Measurements from ENCODE around the gene GPRC5C. TPM values are rescaled to one million over a fixed set of nuclear protein-coding genes. Genes with fewer than 3 reads are reported as not detected.

The GPRC5C gene
- total RNA-seq, 2 experiments from 2014 or later, result 0.32 TPM; not detected in 1

- Mint-ChIP-seq H3K27ac (no peak overlapping the region), H3K4me1 (ENCODE audit: low read depth) (peaks cover 8% of the 10 kb centered on the region), H3K4me3 (no peak overlapping the region), H3K36me3 (ENCODE audit: low read depth) (no peaks in the 10 kb centered on the region), H3K9me3 (ENCODE audit: insufficient read depth) (no peaks in the 10 kb centered on the region), H3K27me3 (ENCODE audit: low read depth) (peaks cover 34% of the 10 kb centered on the region)
- ChIA-PET POLR2A (no interaction called here), CTCF (no interaction called here)
- DNase-seq (no peak), ATAC-seq (no peak)
These were observed 4.1 kb upstream of the GPRC5C start for GRCh38 chr17:74427763-74428153.

GRCh38 chr17:74429604-74430384 lies 2.1 kb upstream of the GPRC5C start:
- POLR2A ChIA-PET, result no interaction called here
- ATAC-seq (no peak), DNase-seq (no peak)
- Mint-ChIP-seq H3K4me1 (ENCODE audit: low read depth) (peaks cover 8% of the 10 kb centered on the region), H3K36me3 (ENCODE audit: low read depth) (no peaks in the 10 kb centered on the region), H3K27me3 (ENCODE audit: low read depth) (peaks cover 46% of the 10 kb centered on the region), H3K27ac (no peak overlapping the region), H3K9me3 (ENCODE audit: insufficient read depth) (no peaks in the 10 kb centered on the region), H3K4me3 (no peak overlapping the region)
- CTCF ChIA-PET, result interaction anchor here (0.9 kb wide), 1 partner anchor 103 kb away, joined by 3 read pairs; no protein-coding TSS in a partner anchor

DNA sequence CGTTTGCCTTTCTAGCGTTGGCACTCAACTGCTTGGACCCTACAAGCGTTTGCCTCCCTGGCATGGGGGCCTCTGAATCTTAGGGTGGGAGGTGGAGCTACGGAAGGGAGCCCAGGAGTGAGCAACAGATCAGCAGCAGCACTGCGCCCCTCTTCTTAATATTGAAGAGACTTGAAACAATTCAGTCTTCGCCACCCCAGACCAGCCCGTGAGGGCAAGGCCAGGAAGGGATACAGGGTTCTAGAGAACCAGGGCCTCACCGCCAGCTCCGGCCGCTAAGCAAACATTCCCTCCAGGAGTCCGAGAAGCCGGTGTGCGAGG lies 1.5 kb upstream of the GPRC5C start:
- H3K9me3 Mint-ChIP-seq (ENCODE audit: insufficient read depth), result no peaks in the 10 kb centered on the region
- no peak overlapping the region for H3K4me3 Mint-ChIP-seq
- no peak overlapping the region for H3K27ac Mint-ChIP-seq
- ChIA-PET POLR2A (no interaction called here), CTCF (interaction anchor here (0.9 kb wide), 1 partner anchor 102 kb away, joined by 3 read pairs; no protein-coding TSS in a partner anchor)
- H3K27me3 Mint-ChIP-seq (ENCODE audit: low read depth), result peaks cover 46% of the 10 kb centered on the region
- no peaks in the 10 kb centered on the region for H3K36me3 Mint-ChIP-seq (ENCODE audit: low read depth)
- peaks cover 8% of the 10 kb centered on the region for H3K4me1 Mint-ChIP-seq (ENCODE audit: low read depth)
- DNase-seq (no peak), ATAC-seq (no peak)

DNA sequence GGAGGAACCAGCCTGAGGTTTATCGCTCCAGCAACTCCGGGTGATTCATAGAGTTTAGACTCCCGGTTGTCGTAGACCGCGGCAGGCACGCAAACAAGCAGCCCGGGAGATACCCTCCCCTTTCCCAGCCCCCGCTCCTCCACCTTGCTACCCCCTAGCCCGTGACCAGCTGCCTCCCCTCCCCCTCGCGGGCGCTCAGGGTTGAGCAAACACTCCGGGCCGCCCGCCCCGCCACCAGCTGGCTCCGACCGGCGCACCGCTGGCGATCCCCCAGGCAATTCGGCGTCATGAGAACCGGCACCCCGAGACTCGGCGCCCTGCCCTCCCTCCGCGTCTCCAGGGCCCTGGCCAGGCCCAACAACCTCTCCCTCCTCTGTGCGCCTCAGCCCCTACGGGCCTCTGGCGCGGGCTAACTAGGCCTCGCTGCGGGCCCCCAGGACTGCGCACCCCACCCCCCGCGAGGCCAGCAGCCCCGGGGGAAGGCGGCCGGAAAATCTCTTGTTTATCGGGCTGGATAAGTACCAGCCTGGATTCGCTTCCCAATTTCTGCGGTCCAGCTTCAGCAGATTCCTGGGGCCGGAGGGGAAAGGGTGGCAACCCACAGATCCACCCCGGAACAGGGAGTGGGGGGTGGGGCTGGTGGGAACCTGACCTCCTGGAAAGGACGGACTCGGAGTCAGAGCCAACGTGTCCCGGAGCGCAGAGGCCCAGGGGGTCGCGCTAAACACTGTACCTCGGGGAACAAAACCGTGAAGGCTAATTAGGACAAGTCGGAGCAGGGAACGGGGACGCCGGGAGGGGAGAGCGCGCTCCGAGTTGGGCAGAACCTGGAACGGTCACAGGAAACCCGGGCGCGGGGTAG lies 951 bp upstream of the GPRC5C start:
- DNase-seq (no peak), ATAC-seq (no peak)

GRCh38 chr17:74432424-74432690 lies 469 bp downstream of the GPRC5C start:
- ATAC-seq, result no peak
- Mint-ChIP-seq H3K27ac (no peak overlapping the region), H3K4me1 (ENCODE audit: low read depth) (peaks cover 8% of the 10 kb centered on the region), H3K4me3 (no peak overlapping the region), H3K27me3 (ENCODE audit: low read depth) (peaks cover 56% of the 10 kb centered on the region), H3K36me3 (ENCODE audit: low read depth) (no peaks in the 10 kb centered on the region), H3K9me3 (ENCODE audit: insufficient read depth) (peaks cover 3% of the 10 kb centered on the region)
- DNase-seq, result no peak
- CTCF ChIA-PET, result no interaction called here
- POLR2A ChIA-PET, result no interaction called here

More for the DNA sequence above, 951 bp upstream of the GPRC5C start:
- Mint-ChIP-seq H3K9me3 (ENCODE audit: insufficient read depth) (no peaks in the 10 kb centered on the region), H3K4me1 (ENCODE audit: low read depth) (peaks cover 8% of the 10 kb centered on the region), H3K4me3 (no peak overlapping the region), H3K36me3 (ENCODE audit: low read depth) (no peaks in the 10 kb centered on the region), H3K27ac (no peak overlapping the region), H3K27me3 (ENCODE audit: low read depth) (peaks cover 51% of the 10 kb centered on the region)
- ChIA-PET CTCF (interaction anchor here (0.9 kb wide), 1 partner anchor 101 kb away, joined by 3 read pairs; no protein-coding TSS in a partner anchor), POLR2A (no interaction called here)

- ChIA-PET CTCF (no interaction called here), POLR2A (no interaction called here)
- no peak for ATAC-seq
- Mint-ChIP-seq H3K27me3 (ENCODE audit: low read depth) (peaks cover 55% of the 10 kb centered on the region), H3K4me3 (no peak overlapping the region), H3K36me3 (ENCODE audit: low read depth) (no peaks in the 10 kb centered on the region), H3K27ac (no peak overlapping the region), H3K4me1 (ENCODE audit: low read depth) (peaks cover 8% of the 10 kb centered on the region), H3K9me3 (ENCODE audit: insufficient read depth) (peaks cover 6% of the 10 kb centered on the region)
- DNase-seq, result no peak
These were observed 991 bp downstream of the GPRC5C start for GRCh38 chr17:74432766-74433391.

DNA sequence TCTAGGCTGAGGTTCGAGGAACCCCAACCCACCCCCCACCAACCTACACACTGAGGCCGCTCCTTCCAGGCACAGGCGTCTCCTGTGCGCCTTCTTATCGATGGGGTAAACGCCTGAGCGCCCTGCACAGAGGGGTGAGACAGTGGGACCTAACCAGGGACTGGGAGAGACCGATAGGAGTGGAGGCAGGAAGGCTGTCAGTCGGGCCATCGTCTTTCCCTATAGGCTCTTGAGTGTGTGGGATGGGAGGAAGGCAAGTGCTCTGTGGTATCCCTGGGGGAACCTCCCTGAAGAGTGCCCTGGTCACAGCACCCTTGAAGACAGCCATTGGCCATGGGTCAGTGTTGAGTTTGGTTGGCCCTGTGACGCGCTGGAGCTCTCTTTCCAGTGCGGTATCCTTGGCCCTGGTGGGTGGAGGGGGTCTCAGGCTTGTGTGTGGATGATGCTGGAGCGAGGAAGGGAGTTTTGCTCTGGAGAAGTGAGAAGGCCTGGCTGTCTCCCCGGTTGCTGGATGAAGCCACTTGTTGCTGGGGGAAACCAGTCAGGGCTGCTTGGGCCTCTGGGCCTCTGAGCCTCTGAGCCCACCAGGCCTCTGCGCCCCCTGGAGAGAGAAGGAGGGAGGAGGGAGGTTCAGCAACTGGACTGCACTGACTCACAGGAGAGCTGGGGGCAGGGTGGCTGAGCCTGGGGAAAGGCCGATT lies 1.7 kb downstream of the GPRC5C start:
- CTCF ChIA-PET, result no interaction called here
- POLR2A ChIA-PET, result no interaction called here
- peaks cover 8% of the 10 kb centered on the region for H3K4me1 Mint-ChIP-seq (ENCODE audit: low read depth)
- ATAC-seq (no peak), DNase-seq (no peak)
- H3K27me3 Mint-ChIP-seq (ENCODE audit: low read depth), result peaks cover 51% of the 10 kb centered on the region
- H3K36me3 Mint-ChIP-seq (ENCODE audit: low read depth), result no peaks in the 10 kb centered on the region
- peaks cover 7% of the 10 kb centered on the region for H3K9me3 Mint-ChIP-seq (ENCODE audit: insufficient read depth)
- H3K27ac Mint-ChIP-seq, result no peak overlapping the region
- H3K4me3 Mint-ChIP-seq, result no peak overlapping the region

DNA sequence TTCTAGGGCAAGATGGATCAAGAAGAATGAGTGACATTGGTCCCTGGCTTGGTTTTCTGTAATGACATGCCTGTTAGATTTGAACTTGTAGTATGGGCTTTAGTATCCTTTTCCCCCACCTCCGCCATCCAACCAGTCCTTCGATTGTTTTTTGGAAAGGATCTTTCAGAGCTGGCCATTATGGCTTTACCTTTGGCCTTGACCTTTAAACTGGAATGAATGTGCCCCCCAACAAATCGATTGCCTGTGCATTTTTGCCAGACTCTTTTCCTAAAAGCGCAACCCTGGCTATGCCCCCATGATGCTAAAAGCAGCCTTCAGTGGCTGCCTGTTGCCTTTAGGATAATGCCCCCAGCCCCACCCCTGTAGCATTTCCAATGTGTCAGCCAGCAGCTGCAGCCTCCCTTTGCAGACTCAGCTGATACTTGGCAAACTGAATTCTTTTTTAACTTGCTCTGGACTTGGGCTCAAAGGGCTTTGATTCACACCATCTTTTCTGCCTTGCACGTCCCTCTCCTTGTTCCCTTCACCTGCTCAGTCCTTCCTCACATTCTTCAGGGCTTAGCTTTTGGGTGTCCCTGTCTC lies 4.0 kb downstream of the GPRC5C start:
- H3K27me3 Mint-ChIP-seq (ENCODE audit: low read depth), result peaks cover 33% of the 10 kb centered on the region
- no peak for ATAC-seq
- H3K36me3 Mint-ChIP-seq (ENCODE audit: low read depth), result no peaks in the 10 kb centered on the region
- H3K27ac Mint-ChIP-seq, result no peak overlapping the region
- POLR2A ChIA-PET, result no interaction called here
- H3K9me3 Mint-ChIP-seq (ENCODE audit: insufficient read depth), result peaks cover 15% of the 10 kb centered on the region
- H3K4me1 Mint-ChIP-seq (ENCODE audit: low read depth), result peaks cover 12% of the 10 kb centered on the region
- no peak overlapping the region for H3K4me3 Mint-ChIP-seq
- CTCF ChIA-PET, result interaction anchor here (1.5 to 1.7 kb wide), 2 partner anchors 58 to 67 kb away, joined by 3 to 4 read pairs; no protein-coding TSS in a partner anchor
- DNase-seq, result no peak

DNA sequence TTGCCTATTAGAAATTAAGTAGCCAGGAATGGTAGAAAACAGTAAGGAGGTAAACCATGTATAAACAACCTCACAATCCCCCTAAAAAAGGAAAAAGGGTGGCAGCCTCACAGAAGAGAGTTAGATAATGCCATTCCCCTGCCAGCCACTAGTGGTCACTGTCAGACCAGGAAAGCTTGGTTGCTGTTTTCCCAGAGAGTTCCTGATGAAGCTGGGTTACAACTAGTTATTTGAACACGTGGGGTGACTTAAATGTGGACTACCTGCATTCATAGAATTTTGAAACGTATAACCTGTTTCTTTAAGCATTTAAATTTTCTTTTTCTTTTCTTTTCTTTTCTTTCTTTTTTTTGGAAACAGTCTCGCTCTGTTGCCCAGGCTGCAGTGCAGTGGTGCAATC lies 5.8 kb downstream of the GPRC5C start:
- Mint-ChIP-seq H3K36me3 (ENCODE audit: low read depth) (no peaks in the 10 kb centered on the region), H3K4me1 (ENCODE audit: low read depth) (peaks cover 6% of the 10 kb centered on the region), H3K27ac (no peak overlapping the region), H3K4me3 (no peak overlapping the region), H3K27me3 (ENCODE audit: low read depth) (peaks cover 22% of the 10 kb centered on the region), H3K9me3 (ENCODE audit: insufficient read depth) (peaks cover 15% of the 10 kb centered on the region)
- DNase-seq (peak; percentile 29), ATAC-seq (no peak)
- ChIA-PET CTCF (interaction anchor here (0.9 to 1.7 kb wide), 8 partner anchors 10 to 95 kb away, joined by 3 to 5 read pairs (median 4); no protein-coding TSS in a partner anchor), POLR2A (no interaction called here)

GRCh38 chr17:74439691-74440567 lies 8.0 kb downstream of the GPRC5C start:
- H3K36me3 Mint-ChIP-seq (ENCODE audit: low read depth), result no peaks in the 10 kb centered on the region
- CTCF ChIA-PET, result interaction anchor here (1.3 to 1.9 kb wide), 2 partner anchors 17 to 60 kb away, joined by 3 to 8 read pairs; no protein-coding TSS in a partner anchor
- H3K27ac Mint-ChIP-seq, result no peak overlapping the region
- DNase-seq (no peak), ATAC-seq (no peak)
- POLR2A ChIA-PET, result interaction anchor here (1.0 kb wide), 1 partner anchor 76 kb away, joined by 3 read pairs; no protein-coding TSS in a partner anchor
- H3K4me1 Mint-ChIP-seq (ENCODE audit: low read depth), result peaks cover 6% of the 10 kb centered on the region
- peaks cover 15% of the 10 kb centered on the region for H3K9me3 Mint-ChIP-seq (ENCODE audit: insufficient read depth)
- no peak overlapping the region for H3K4me3 Mint-ChIP-seq
- H3K27me3 Mint-ChIP-seq (ENCODE audit: low read depth), result peaks cover 12% of the 10 kb centered on the region

GRCh38 chr17:74441537-74441936 lies 9.6 kb downstream of the GPRC5C start:
- Mint-ChIP-seq H3K36me3 (ENCODE audit: low read depth) (no peaks in the 10 kb centered on the region), H3K9me3 (ENCODE audit: insufficient read depth) (peaks cover 15% of the 10 kb centered on the region), H3K4me3 (no peak overlapping the region), H3K4me1 (ENCODE audit: low read depth) (peaks cover 6% of the 10 kb centered on the region), H3K27me3 (ENCODE audit: low read depth) (peaks cover 5% of the 10 kb centered on the region), H3K27ac (no peak overlapping the region)
- ATAC-seq (no peak), DNase-seq (no peak)
- POLR2A ChIA-PET, result no interaction called here
- CTCF ChIA-PET, result no interaction called here

All from activated CD8-positive, alpha-beta T cell treated with anti-CD3 and anti-CD28 coated beads, Interleukin-2, amount 10 ng/mL, durations not matched to agents 7 days and 5 days (primary cell).